ENCODE results near the gene PROSER2. TPM values are rescaled to one million over a fixed set of nuclear protein-coding genes. Genes with fewer than 3 reads are reported as not detected.

PROSER2 gene
- total and polyA plus RNA-seq, 2 donors (not counting 1 experiment from before 2014, with no cell fraction given) = 0.07 TPM; not detected in 1

GRCh38 chr10:11895598-11895997 is 72.4 kb downstream of the PROSER2 start:
- Histone ChIP-seq H2AFZ (ENCODE audit: insufficient read depth, low read depth, low read length, poor library complexity, severe bottlenecking) (no peak overlapping the region), H4K20me1 (ENCODE audit: control insufficient read depth, insufficient read depth, low read length, poor library complexity, severe bottlenecking) (no peaks in the 10 kb centered on the region), H3K27me3 (replicated peaks in 1 of 4; ENCODE audit: control extremely low read depth in 1 of 4, control insufficient read depth in 3 of 4, insufficient read depth in 4 of 4, low read length in 3 of 4) (no peaks in the 10 kb centered on the region), H3K79me2 (ENCODE audit: control insufficient read depth, insufficient read depth, low read length) (no peaks in the 10 kb centered on the region), H3K4me2 (replicated peaks; ENCODE audit: low read depth, low read length, poor library complexity, severe bottlenecking) (no peak overlapping the region), H3K9me3 (ENCODE audit: control extremely low read depth in 1 of 3, control insufficient read depth in 2 of 3, insufficient read depth in 1 of 3, low read length in 2 of 3) (peaks cover 0 to 9% (median 0%) of the 10 kb centered on the region in 3 donors), H3K27ac (ENCODE audit: low read length in 2 of 2) (no peak overlapping the region), H3K4me1 (ENCODE audit: control insufficient read depth in 2 of 2, insufficient read depth in 2 of 2, low read length in 2 of 2) (no peaks in the 10 kb centered on the region), H3K9ac (ENCODE audit: low read length) (no peak overlapping the region), H3K36me3 (replicated peaks in 1 of 2; ENCODE audit: control extremely low read depth in 1 of 2, control insufficient read depth in 1 of 2, extremely low read depth in 1 of 2, insufficient read depth in 2 of 2, low read length in 1 of 2) (no peaks in the 10 kb centered on the region), H3K4me3 (ENCODE audit: control extremely low read depth in 1 of 5, extremely low read depth in 1 of 5, insufficient read depth in 1 of 5, low read depth in 2 of 5, low read length in 4 of 5) (no peak overlapping the region)
- TF ChIP-seq EZH2 (IDR thresholded peaks at IDR 0.05; ENCODE audit: borderline replicate concordance, insufficient read depth, low read depth, low read length, poor library complexity, severe bottlenecking) (no peak), CTCF (IDR thresholded peaks at IDR 0.05) (no peak)
- no peaks in the 10 kb centered on the region for H3K27me3 Mint-ChIP-seq
- no peak overlapping the region for H3K4me3 Mint-ChIP-seq
- POLR2A ChIA-PET = no interaction called here
- no peak for ATAC-seq (ENCODE audit: low read depth)
- no peaks in the 10 kb centered on the region for H3K9me3 Mint-ChIP-seq (ENCODE audit: insufficient read depth)
- no peak for DNase-seq
- H3K27ac Mint-ChIP-seq = no peak overlapping the region
- CTCF ChIA-PET = no interaction called here
- 100% methylated on average over 1 of the region's 5 CpGs for WGBS (ENCODE audit: insufficient coverage)
- intact Hi-C loops (cut with micrococcal nuclease) = no loop called here
- no peaks in the 10 kb centered on the region for H3K4me1 Mint-ChIP-seq

- H3K9ac ChIP-seq (ENCODE audit: low read length) = no peak overlapping the region
Observed at GRCh38 chr10:11896549-11897200, 73.5 kb downstream of the PROSER2 start.

More at GRCh38 chr10:11896549-11897200, 73.5 kb downstream of the PROSER2 start:
- Histone ChIP-seq H3K36me3 (replicated peaks in 1 of 2; ENCODE audit: control extremely low read depth in 1 of 2, control insufficient read depth in 1 of 2, extremely low read depth in 1 of 2, insufficient read depth in 2 of 2, low read length in 1 of 2) (no peaks in the 10 kb centered on the region), H3K27ac (ENCODE audit: low read length in 2 of 2) (no peak overlapping the region), H3K4me1 (ENCODE audit: control insufficient read depth in 2 of 2, insufficient read depth in 2 of 2, low read length in 2 of 2) (no peaks in the 10 kb centered on the region), H3K27me3 (replicated peaks in 1 of 4; ENCODE audit: control extremely low read depth in 1 of 4, control insufficient read depth in 3 of 4, insufficient read depth in 4 of 4, low read length in 3 of 4) (no peaks in the 10 kb centered on the region), H3K4me2 (replicated peaks; ENCODE audit: low read depth, low read length, poor library complexity, severe bottlenecking) (no peak overlapping the region), H3K4me3 (ENCODE audit: control extremely low read depth in 1 of 5, extremely low read depth in 1 of 5, insufficient read depth in 1 of 5, low read depth in 2 of 5, low read length in 4 of 5) (no peak overlapping the region), H4K20me1 (ENCODE audit: control insufficient read depth, insufficient read depth, low read length, poor library complexity, severe bottlenecking) (no peaks in the 10 kb centered on the region), H2AFZ (ENCODE audit: insufficient read depth, low read depth, low read length, poor library complexity, severe bottlenecking) (no peak overlapping the region), H3K79me2 (ENCODE audit: control insufficient read depth, insufficient read depth, low read length) (no peaks in the 10 kb centered on the region), H3K9me3 (ENCODE audit: control extremely low read depth in 1 of 3, control insufficient read depth in 2 of 3, insufficient read depth in 1 of 3, low read length in 2 of 3) (peaks cover 0 to 9% (median 0%) of the 10 kb centered on the region in 3 donors)
- Mint-ChIP-seq H3K27ac (no peak overlapping the region), H3K9me3 (ENCODE audit: insufficient read depth) (no peaks in the 10 kb centered on the region), H3K27me3 (no peaks in the 10 kb centered on the region), H3K4me3 (no peak overlapping the region), H3K4me1 (no peaks in the 10 kb centered on the region)
- ATAC-seq (ENCODE audit: low read depth) (no peak), DNase-seq (no peak)
- no peak for TF ChIP-seq CTCF (IDR thresholded peaks at IDR 0.05)
- TF ChIP-seq EZH2 (IDR thresholded peaks at IDR 0.05; ENCODE audit: borderline replicate concordance, insufficient read depth, low read depth, low read length, poor library complexity, severe bottlenecking) = no peak
- ChIA-PET CTCF (interaction anchor here (0.7 kb wide), 1 partner anchor 499 kb away, joined by 3 read pairs; no protein-coding TSS in a partner anchor), POLR2A (interaction anchor here (0.7 kb wide), 1 partner anchor 985 kb away, joined by 5 read pairs; no protein-coding TSS in a partner anchor)
- 86% methylated on average over 2 of the region's 5 CpGs for WGBS (ENCODE audit: insufficient coverage)
- intact Hi-C loops (cut with micrococcal nuclease) = no loop called here
